Measurements from ENCODE around the gene CCDC194. TPM values are rescaled to one million over a fixed set of nuclear protein-coding genes. Genes with fewer than 3 reads are reported as not detected.

CCDC194 gene
- total and polyA plus RNA-seq, 2 of the 13 experiments (the other 11 are each of a cell fraction or from before 2014, with no cell fraction given): 0.13 to 0.21 TPM

GRCh38 chr19:17389288-17389687, 4.7 kb downstream of the CCDC194 start:
- ATAC-seq: no peak
- in situ Hi-C loops (cut with HindIII; ENCODE audit: extremely low pct_ligation_motif_present, low pct_unique_long_range_greater_than_20kb) (loop anchor here (5.0 kb wide), 1 partner anchor 42 kb away; no protein-coding TSS in a partner anchor), intact Hi-C loops (cut with micrococcal nuclease; ENCODE audit: unreplicated experiment) (loop anchor here (5.0 kb wide), 1 partner anchor 322 kb away; no protein-coding TSS in a partner anchor)
- Histone ChIP-seq H3K9me3 (ENCODE audit: low read length) (peaks cover 10% of the 10 kb centered on the region), H4K20me1 (ENCODE audit: insufficient read depth, low read length) (no peaks in the 10 kb centered on the region), H3K4me2 (ENCODE audit: low read depth, low read length) (no peak overlapping the region), H3K4me3 (replicated peaks in 1 of 3; ENCODE audit: insufficient read depth in 1 of 3, low read depth in 2 of 3, low read length in 3 of 3) (no peak overlapping the region), H3K4me1 (ENCODE audit: insufficient read depth, low read length) (peaks cover 8% of the 10 kb centered on the region), H3K27me3 (ENCODE audit: control insufficient read depth in 1 of 2, insufficient read depth in 2 of 2, low read length in 2 of 2) (peaks cover 0 to 1% of the 10 kb centered on the region in 2 experiments; a peak in 1 of 5 replicates), H3K79me2 (ENCODE audit: insufficient read depth, low read length) (no peaks in the 10 kb centered on the region), H3K36me3 (replicated peaks in 1 of 2; ENCODE audit: control insufficient read depth in 1 of 2, insufficient read depth in 2 of 2, low read length in 2 of 2) (no peaks in the 10 kb centered on the region), H3K27ac (ENCODE audit: extremely low read length, insufficient read depth, low read length) (no peak overlapping the region), H3K9ac (ENCODE audit: insufficient read depth, low read depth, low read length) (no peak overlapping the region), H2AFZ (ENCODE audit: low read length) (no peak overlapping the region)
- FAIRE-seq: no peak
- CTCF ChIA-PET (ENCODE audit: low intra/inter-chr PET ratio, low total read pairs): interaction anchor here (2.3 kb wide), 1 partner anchor 43 kb away, joined by 9 read pairs; no protein-coding TSS in a partner anchor
- 3% methylated on average over 1 of the region's 1 CpG for WGBS (ENCODE audit: low lambda C conversion rate)
- no peak for DNase-seq (ENCODE audit: low spot score)
- POLR2A ChIA-PET: no interaction called here
- no peak for TF ChIP-seq EED (CRISPR knock-in tag; IDR thresholded peaks at IDR 0.05)
- TF ChIP-seq CHD4 (IDR thresholded peaks at IDR 0.05; ENCODE audit: borderline replicate concordance, low read length): no peak
- TF ChIP-seq ZNF468 (CRISPR knock-in tag; IDR thresholded peaks at IDR 0.05): no peak
- no peak for TF ChIP-seq ZNF414 (CRISPR knock-in tag; IDR thresholded peaks at IDR 0.05)
- no peak for TF ChIP-seq LBX2 (CRISPR knock-in tag; IDR thresholded peaks at IDR 0.05; ENCODE audit: borderline replicate concordance)
- no TSS peak for BruUV-seq (replicated peaks)
